Upper lobe of left lung (tissue), 6 donors: Measurements from ENCODE around the gene IFITM5. TPM values are rescaled to one million over a fixed set of nuclear protein-coding genes. Genes with fewer than 3 reads are reported as not detected.

Source experiments
- ATAC-seq, 2 donors: fragments of 200-7000 bp; cut with Tn5 transposase; one replicate each; pipeline ENCODE4 v1.9.1; 2022; ENCODE audit warnings: mild to moderate bottlenecking in 2 of 2, moderate library complexity in 2 of 2; ENCODE audit not compliant: low FRiP score in 2 of 2
- DNase-seq, 2 donors: peaks; one replicate each; pipeline ENCODE4 v3.0.0-alpha.2; 2019 to 2020
- H3K27ac ChIP-seq, 4 donors: fragments of 200-600 bp; sonication (generic); one replicate each; pipeline ENCODE4 v1.5.1; 2016 to 2019
- H3K27me3 ChIP-seq, 4 donors: fragments of 200-600 bp; sonication (generic); one replicate each; pipeline ENCODE4 v1.5.1; 2017 to 2019
- H3K36me3 ChIP-seq, 4 donors: fragments of 200-600 bp; sonication (generic); one replicate each; pipeline ENCODE4 v1.5.1; 2016 to 2019
- H3K4me1 ChIP-seq, 4 donors: fragments of 200-600 bp; sonication (generic); one replicate each; pipeline ENCODE4 v1.5.1; 2018 to 2019
- H3K4me3 ChIP-seq, 4 donors: fragments of 200-600 bp; sonication (generic); one replicate each; pipeline ENCODE4 v1.5.1; 2017 to 2019; ENCODE audit warnings: mild to moderate bottlenecking in 2 of 4, moderate library complexity in 1 of 4
- H3K9me3 ChIP-seq, 4 donors: fragments of 200-600 bp; sonication (generic); one replicate each; pipeline ENCODE4 v1.5.1; 2018 to 2019
- EP300 ChIP-seq, 4 donors: sonication (generic); formaldehyde crosslinking; IDR thresholded peaks; one replicate each; pipeline ENCODE4 v1.5.1; 2017; ENCODE audit warnings: antibody characterized with exemption in 4 of 4, control low read depth in 2 of 4
- POLR2A ChIP-seq, 4 donors: fragments of 450-650 bp; IDR thresholded peaks; one replicate each; pipeline ENCODE4 v1.5.1; 2016 to 2017; ENCODE audit warnings: antibody characterized with exemption in 4 of 4, mild to moderate bottlenecking in 2 of 4
- POLR2AphosphoS5 ChIP-seq, 2 donors: sonication (generic); formaldehyde crosslinking; IDR thresholded peaks; one replicate each; pipeline ENCODE4 v1.5.1; 2017; ENCODE audit warnings: antibody characterized with exemption in 2 of 2
- WGBS, 2 donors: methylation state at CpG; one replicate each; pipeline ENCODE4 v1.1.5; 2017 to 2018; 5-methylcytosine and 5-hydroxymethylcytosine counted together
- total RNA-seq, 6 donors: library from RNA; depleted of rRNA in 4 of 6; stranded (reverse); fragments of >200 nt in 4 of 6; gene quantifications; one replicate each; pipeline versions ENCODE4 v1.1.0 to v1.2.1, GENCODE V29; 2016 to 2021
- TF ChIP-seq, protein P1 (sequence below), 6 experiments: fragments of 450-650 bp in 4 of 6; fragments of 200-600 bp in 2 of 6; sonication (generic) in 2 of 6; IDR thresholded peaks; one replicate each; pipeline ENCODE4 v1.5.1; 2016 to 2019; ENCODE audit warnings: antibody characterized with exemption in 6 of 6
- donor health status: DM: no; HTN: no; CAD: no; lungs with moderate emphysema.
- donor health status: DM: no; HTN: yes; CAD: no; lungs with severe emphysema.

IFITM5 gene
- total RNA-seq, 6 donors from 2014 or later, result not detected

DNA sequence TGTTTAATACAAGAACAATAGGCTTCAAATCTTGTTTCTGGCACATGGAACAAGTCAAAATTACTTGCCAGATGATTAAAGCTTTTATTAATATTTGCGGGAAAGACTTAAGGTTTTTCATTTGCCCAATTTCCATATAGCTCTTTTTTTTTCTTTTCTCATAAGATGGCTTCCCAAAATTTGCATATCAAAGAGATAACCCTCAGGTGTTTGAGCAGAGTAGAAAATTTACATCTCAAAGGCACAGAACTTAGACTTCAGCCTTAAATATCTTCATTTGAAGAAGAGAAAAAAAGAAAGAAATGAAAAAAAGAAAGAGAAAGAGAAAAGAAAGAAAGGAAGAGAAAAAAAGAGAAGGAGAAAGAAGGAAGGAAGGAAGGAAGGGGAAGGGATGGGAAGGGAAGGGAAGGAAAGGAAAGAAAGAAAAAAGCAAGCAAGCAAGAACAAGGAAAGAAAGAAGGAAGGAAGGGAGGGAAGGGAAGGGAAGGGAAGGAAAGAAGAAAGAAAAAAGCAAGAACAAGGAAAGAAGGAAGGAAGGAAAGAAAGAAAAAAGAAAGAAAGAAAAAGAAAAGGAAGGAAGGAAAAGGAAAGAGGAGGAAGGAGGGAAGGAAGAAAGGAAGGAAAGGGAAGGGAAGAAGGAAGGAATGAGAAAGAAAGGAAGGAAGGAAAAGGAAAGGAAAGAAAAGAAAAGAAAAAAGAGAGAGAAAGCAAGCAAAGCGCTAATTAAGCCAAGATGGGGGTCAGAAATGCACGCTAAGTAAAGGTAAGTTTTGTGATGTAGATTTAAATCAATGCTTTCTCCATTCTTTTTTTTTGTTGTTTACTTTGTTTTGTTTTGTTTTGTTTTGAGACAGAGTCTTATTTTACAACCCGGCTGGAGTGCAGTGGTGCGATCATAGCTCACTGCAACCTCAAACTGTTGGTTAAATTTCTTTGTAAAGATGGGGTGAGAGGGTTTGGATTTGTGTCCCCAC lies 41.5 kb upstream of the IFITM5 start:
- H3K4me3 ChIP-seq, result no peak overlapping the region
- H3K27me3 ChIP-seq, result no peaks in the 10 kb centered on the region
- H3K36me3 ChIP-seq, result no peaks in the 10 kb centered on the region
- TF ChIP-seq, protein P1, sequence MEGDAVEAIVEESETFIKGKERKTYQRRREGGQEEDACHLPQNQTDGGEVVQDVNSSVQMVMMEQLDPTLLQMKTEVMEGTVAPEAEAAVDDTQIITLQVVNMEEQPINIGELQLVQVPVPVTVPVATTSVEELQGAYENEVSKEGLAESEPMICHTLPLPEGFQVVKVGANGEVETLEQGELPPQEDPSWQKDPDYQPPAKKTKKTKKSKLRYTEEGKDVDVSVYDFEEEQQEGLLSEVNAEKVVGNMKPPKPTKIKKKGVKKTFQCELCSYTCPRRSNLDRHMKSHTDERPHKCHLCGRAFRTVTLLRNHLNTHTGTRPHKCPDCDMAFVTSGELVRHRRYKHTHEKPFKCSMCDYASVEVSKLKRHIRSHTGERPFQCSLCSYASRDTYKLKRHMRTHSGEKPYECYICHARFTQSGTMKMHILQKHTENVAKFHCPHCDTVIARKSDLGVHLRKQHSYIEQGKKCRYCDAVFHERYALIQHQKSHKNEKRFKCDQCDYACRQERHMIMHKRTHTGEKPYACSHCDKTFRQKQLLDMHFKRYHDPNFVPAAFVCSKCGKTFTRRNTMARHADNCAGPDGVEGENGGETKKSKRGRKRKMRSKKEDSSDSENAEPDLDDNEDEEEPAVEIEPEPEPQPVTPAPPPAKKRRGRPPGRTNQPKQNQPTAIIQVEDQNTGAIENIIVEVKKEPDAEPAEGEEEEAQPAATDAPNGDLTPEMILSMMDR (IDR thresholded peaks at IDR 0.05), result no peak
- TF ChIP-seq POLR2A (IDR thresholded peaks at IDR 0.05) (no peak), POLR2AphosphoS5 (IDR thresholded peaks at IDR 0.05) (no peak), EP300 (IDR thresholded peaks at IDR 0.05) (no peak)
- WGBS, 2 donors, result 61 to 67% methylated on average over 5 of the region's 5 CpGs
- DNase-seq (no peak), ATAC-seq (no peak)
- peak overlapping the region in 2 of 4 donors; percentile 25 to 51 for H3K27ac ChIP-seq
- H3K4me1 ChIP-seq, result peaks cover 9 to 12% (median 10%) of the 10 kb centered on the region in 4 donors
- H3K9me3 ChIP-seq, result no peaks in the 10 kb centered on the region

DNA sequence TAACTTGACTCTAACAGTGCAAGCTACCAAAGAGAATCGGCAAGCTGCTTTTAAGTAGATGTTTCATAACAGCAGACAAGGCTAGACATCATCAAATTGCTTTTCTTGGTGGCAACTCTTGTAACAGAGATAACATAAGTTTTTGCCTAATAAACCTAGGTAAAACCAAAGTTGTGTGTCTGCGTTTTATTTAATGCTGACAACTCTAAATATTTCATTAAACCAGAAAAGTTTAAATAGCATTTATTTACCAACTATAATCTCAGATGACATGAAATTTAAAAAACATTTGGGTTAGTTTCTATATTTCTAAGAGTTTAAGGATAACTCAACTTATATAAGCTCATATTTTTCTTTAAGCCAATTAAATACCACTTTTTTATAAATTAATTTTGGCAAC lies 40.6 kb upstream of the IFITM5 start:
- DNase-seq (no peak), ATAC-seq (no peak)
- Histone ChIP-seq H3K27ac (no peak overlapping the region), H3K4me1 (peaks cover 14 to 16% (median 15%) of the 10 kb centered on the region in 4 donors), H3K36me3 (no peaks in the 10 kb centered on the region), H3K4me3 (no peak overlapping the region), H3K9me3 (no peaks in the 10 kb centered on the region), H3K27me3 (no peaks in the 10 kb centered on the region)
- no peak for TF ChIP-seq POLR2AphosphoS5 (IDR thresholded peaks at IDR 0.05)
- WGBS, 2 donors, result 92 to 95% methylated on average over 2 of the region's 2 CpGs

DNA sequence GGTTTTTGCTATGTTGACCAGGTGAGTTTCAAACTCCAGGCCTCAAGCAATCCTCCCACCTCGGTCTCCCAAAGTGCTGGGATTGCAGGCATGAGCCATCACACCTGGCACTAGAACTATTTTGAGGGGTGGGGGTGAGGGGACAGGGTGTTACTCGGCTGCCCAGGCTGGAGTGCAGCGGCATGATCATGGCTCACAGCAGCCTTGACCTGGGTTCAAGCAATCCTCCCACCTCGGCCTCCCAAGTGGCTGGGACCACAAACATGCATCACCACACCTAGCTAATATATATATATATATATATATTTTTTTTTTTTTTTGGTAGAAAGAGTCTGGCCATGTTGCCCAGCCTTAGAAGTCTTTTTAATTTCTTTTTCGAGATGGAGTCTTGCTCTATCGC lies 38.4 kb upstream of the IFITM5 start:
- ATAC-seq (no peak), DNase-seq (no peak)
- no peaks in the 10 kb centered on the region for H3K36me3 ChIP-seq
- H3K27me3 ChIP-seq, result no peaks in the 10 kb centered on the region
- 95 to 96% methylated on average over 6 of the region's 6 CpGs for WGBS, 2 donors
- no peak overlapping the region for H3K4me3 ChIP-seq
- peaks cover 14 to 16% (median 15%) of the 10 kb centered on the region in 4 donors for H3K4me1 ChIP-seq
- H3K27ac ChIP-seq, result no peak overlapping the region
- TF ChIP-seq, protein P1 (IDR thresholded peaks at IDR 0.05), result no peak
- TF ChIP-seq POLR2A (IDR thresholded peaks at IDR 0.05) (no peak), POLR2AphosphoS5 (IDR thresholded peaks at IDR 0.05) (no peak), EP300 (IDR thresholded peaks at IDR 0.05) (no peak)
- H3K9me3 ChIP-seq, result no peaks in the 10 kb centered on the region

DNA sequence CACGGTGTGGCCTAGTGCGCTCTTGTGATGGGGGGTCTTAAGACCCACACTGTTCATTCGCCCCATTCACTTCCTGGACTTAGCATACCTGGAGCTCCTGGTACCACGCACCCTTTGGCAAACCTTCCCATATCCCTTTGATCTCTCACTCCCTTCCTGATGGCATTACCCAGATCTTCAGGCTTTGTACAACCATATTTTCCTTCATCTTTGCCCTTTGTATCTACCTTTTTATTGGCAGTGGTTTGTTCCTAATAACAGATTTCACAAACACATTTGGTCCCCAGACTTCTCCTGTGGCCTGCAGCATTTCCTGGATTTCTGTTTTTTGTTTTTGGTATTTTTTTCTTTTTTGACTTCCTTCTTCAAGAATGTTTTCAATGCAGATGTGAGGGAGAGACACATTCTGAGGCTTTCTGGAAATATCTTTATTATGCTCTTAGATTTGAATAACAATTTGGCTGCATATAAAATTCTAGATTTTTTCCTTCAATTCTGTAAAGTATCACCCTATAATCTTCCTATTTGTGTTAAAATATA lies 37.4 kb upstream of the IFITM5 start:
- Histone ChIP-seq H3K27me3 (no peaks in the 10 kb centered on the region), H3K9me3 (no peaks in the 10 kb centered on the region), H3K36me3 (no peaks in the 10 kb centered on the region), H3K27ac (peak overlapping the region in 3 of 4 donors; percentile 63 to 82 (median 75)), H3K4me1 (peaks cover 14 to 16% (median 15%) of the 10 kb centered on the region in 4 donors), H3K4me3 (no peak overlapping the region)
- TF ChIP-seq EP300 (IDR thresholded peaks at IDR 0.05) (no peak), POLR2AphosphoS5 (IDR thresholded peaks at IDR 0.05) (no peak), POLR2A (IDR thresholded peaks at IDR 0.05) (no peak)
- 78 to 87% methylated on average over 4 of the region's 4 CpGs for WGBS, 2 donors
- no peak for DNase-seq
- ATAC-seq, result peak in 1 of 2 donors; percentile 40

DNA sequence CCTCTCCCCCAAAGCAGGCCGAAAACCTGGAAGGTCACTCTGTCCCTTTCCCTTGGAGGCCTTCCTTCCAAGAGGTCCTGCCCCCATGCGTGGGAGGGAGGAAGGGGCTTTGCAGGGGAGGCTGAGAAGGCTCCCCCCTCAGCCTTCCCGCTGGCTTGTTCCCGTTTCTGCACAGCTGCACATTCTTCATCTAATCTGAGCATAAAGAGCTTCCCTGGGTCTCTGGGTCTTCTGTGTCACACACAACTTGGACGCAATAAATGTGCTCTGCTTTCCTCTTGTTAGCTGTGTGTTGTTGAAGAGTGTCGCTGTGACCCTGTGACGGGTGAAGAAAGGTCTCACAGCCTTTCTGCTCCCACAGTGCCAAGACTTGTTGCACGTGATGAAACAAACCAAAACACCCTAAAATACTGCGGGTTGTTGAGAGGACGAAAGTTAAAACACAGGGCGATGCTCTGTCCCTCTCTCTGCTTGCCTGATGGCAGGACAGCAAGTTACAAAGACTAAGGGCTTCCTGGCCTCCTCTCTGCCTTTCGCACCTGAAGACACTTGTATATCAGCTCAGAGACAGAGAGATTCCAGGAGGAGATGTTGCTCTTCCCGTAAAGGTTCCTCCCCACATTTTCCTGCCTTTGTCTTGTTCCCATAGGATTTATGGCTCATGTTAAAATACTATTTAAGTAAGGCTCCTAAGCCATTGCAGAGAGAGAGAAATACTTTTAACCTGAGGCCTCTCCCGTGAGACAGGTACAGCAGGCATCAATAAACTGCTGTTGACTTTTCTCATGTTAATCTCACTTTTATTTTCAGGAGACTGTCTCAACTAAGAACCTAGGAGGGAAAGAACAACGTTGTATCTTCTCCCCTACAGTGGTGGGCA lies 36.7 kb upstream of the IFITM5 start:
- peak in 1 of 2 donors; percentile 24 for TF ChIP-seq POLR2AphosphoS5 (IDR thresholded peaks at IDR 0.05)
- TF ChIP-seq EP300 (IDR thresholded peaks at IDR 0.05), result no peak
- WGBS, 2 donors, result 49 to 57% methylated on average over 10 to 15 of the region's 15 CpGs
- Histone ChIP-seq H3K4me3 (no peak overlapping the region), H3K4me1 (peaks cover 12 to 16% (median 14%) of the 10 kb centered on the region in 4 donors), H3K36me3 (no peaks in the 10 kb centered on the region), H3K9me3 (no peaks in the 10 kb centered on the region), H3K27ac (peak overlapping the region; percentile 53 to 82 (median 69)), H3K27me3 (no peaks in the 10 kb centered on the region)
- ATAC-seq (peak in 1 of 2 donors; percentile 30), DNase-seq (no peak)
